Stomach smooth muscle (tissue), 2 donors: ENCODE results near the gene SNED1.

ENCODE experiments used
- H3K27ac ChIP-seq: one replicate; pipeline ENCODE4 v1.7.0; 2013; ENCODE audit warnings: mild to moderate bottlenecking, low read length, inconsistent platforms
- H3K27me3 ChIP-seq, 2 donors: one replicate each; pipeline ENCODE4 v1.7.0; 2013; ENCODE audit warnings: low read length in 2 of 2; ENCODE audit not compliant: insufficient read depth in 2 of 2, control insufficient read depth in 1 of 2
- H3K36me3 ChIP-seq, 2 donors: one replicate each; pipeline ENCODE4 v1.7.0; 2013; ENCODE audit warnings: low read length in 2 of 2; ENCODE audit not compliant: control insufficient read depth in 2 of 2, insufficient read depth in 2 of 2
- H3K4me1 ChIP-seq: one replicate; pipeline ENCODE4 v1.7.0; 2013; ENCODE audit warnings: low read length; ENCODE audit not compliant: control insufficient read depth, insufficient read depth
- H3K4me3 ChIP-seq, 2 donors: one replicate each; pipeline ENCODE4 v1.7.0; 2013; ENCODE audit warnings: low read length in 2 of 2
- H3K9ac ChIP-seq, 2 donors: one replicate each; pipeline ENCODE4 v1.7.0; 2013; ENCODE audit warnings: low read length in 2 of 2, mild to moderate bottlenecking in 1 of 2
- H3K9me3 ChIP-seq, 2 donors: one replicate each; pipeline ENCODE4 v1.7.0; 2013; ENCODE audit warnings: low read length in 2 of 2; ENCODE audit not compliant: control insufficient read depth in 2 of 2
- donor health status: healthy.
- donor health status: Pancreatic carcinoma.

SNED1 gene

DNA sequence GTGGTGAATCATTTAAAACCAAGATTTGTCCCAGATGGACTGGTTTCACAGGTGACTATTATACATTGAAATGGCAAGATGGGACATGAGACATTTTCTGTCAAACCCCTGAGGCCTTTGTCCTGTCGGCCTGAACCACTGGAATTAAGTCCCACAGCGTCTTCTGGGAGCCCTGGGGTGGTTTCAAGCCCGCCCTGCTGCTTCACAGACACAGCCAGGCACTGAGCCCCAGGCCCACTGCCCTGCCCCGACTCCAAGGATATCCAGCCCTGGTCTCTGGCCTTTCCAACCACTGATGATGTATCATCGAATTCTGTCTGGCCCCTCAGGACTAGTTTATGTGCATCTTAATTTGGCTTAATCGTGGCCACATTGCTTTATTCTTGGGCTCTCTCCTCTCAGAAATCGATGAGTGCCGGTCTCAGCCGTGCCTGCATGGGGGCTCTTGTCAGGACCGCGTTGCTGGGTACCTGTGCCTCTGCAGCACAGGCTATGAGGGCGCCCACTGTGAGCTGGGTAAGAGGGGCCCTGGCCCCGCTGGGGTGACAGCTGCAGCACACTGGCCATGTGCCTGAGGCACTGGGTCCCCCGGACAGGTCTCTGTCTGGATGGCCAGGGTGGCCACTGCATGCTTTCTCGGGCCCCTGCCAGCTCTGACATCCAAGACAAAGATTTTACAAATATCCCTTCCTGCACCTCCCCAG is 64.1 kb downstream of the SNED1 start:
- H3K36me3 ChIP-seq = no peaks in the 10 kb centered on the region
- no peak overlapping the region for H3K4me3 ChIP-seq
- H3K4me1 ChIP-seq = no peaks in the 10 kb centered on the region
- no peaks in the 10 kb centered on the region for H3K9me3 ChIP-seq
- H3K27me3 ChIP-seq = peaks cover 11 to 22% of the 10 kb centered on the region in 2 donors
- H3K27ac ChIP-seq = no peak overlapping the region
- H3K9ac ChIP-seq = no peak overlapping the region

DNA sequence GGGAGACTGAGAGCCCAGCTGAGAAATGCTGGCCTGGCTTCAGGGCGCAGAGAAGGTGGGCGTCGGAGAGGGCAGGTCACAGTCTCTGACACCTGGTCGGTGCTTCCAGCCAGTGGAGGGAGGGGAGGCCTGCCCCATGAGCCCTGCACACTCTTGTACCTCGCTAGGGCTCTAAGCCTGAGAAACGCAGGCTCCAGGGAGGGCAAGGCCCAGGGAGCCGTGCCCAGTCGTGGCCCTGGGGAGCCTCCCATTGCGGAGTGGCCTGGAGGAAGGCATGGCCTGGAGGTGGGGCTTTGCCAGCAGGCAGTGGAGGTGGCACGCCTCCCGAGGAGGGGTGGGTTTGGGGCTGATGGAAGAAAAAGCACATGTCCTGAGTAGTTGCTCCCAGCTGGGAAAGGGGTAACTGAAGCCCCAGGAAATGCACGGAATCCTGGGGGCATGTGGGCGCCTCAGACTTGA is 64.7 kb downstream of the SNED1 start:
- no peak overlapping the region for H3K27ac ChIP-seq
- no peaks in the 10 kb centered on the region for H3K9me3 ChIP-seq
- no peaks in the 10 kb centered on the region for H3K4me1 ChIP-seq
- H3K27me3 ChIP-seq = peaks cover 11 to 22% of the 10 kb centered on the region in 2 donors
- H3K4me3 ChIP-seq = no peak overlapping the region
- H3K9ac ChIP-seq = no peak overlapping the region
- H3K36me3 ChIP-seq = no peaks in the 10 kb centered on the region

DNA sequence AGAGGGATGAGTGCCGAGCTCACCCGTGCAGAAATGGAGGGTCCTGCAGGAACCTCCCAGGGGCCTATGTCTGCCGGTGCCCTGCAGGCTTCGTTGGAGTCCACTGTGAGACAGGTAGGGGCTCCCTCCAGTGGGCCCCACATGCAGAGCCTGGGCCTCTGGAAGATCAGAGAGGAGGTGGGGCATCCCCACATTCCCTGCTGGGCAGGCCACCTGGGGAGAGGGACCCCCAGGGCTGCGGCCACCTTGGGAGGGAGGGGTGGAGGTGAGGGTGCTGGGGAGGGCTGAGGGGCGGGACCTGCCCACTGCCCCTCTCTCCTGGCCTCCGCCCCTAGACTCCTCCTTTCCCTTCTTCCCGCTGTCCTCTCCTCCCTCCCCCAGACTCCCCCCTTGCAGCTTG is 65.2 kb downstream of the SNED1 start:
- peaks cover 11 to 22% of the 10 kb centered on the region in 2 donors for H3K27me3 ChIP-seq
- H3K9ac ChIP-seq = no peak overlapping the region
- no peak overlapping the region for H3K4me3 ChIP-seq
- H3K36me3 ChIP-seq = no peaks in the 10 kb centered on the region
- no peak overlapping the region for H3K27ac ChIP-seq
- no peaks in the 10 kb centered on the region for H3K9me3 ChIP-seq
- H3K4me1 ChIP-seq = no peaks in the 10 kb centered on the region

DNA sequence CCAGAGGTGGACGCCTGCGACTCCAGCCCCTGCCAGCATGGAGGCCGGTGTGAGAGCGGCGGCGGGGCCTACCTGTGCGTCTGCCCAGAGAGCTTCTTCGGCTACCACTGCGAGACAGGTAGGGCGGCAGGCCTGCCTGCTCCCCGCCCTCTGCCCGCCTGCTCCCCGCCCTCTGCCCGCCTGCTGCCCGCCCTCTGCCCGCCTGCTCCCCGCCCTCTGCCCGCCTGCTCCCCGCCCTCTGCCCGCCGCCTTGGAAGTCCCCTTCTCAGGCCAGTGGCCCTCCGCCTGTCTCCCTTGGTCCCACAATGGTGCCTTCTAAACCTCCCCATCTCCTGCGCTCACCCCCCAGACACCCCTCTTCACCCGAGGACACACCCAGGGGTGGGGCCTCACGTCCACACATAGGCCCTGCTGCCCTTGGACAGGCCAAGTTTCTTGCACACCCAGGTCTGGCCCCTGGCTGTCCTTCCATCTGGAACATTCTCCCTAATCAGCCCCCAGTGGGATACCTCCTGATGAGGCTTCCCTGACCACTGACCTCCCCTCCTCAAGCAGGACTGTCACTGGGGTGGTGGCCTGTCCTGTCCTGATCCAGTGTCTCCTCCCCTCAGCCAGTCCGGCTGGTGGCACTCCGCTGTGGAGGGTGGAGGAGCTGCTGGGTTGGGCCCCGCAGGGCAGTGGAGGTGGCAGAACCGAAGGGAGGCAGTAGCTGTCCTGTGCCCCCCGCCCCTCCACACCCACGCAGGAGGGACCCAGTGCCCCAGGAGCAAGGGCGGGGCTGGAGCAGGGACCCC is 65.8 kb downstream of the SNED1 start:
- Histone ChIP-seq H3K9ac (no peak overlapping the region), H3K4me3 (no peak overlapping the region), H3K4me1 (no peaks in the 10 kb centered on the region), H3K27ac (no peak overlapping the region), H3K27me3 (peaks cover 11 to 22% of the 10 kb centered on the region in 2 donors), H3K36me3 (no peaks in the 10 kb centered on the region), H3K9me3 (no peaks in the 10 kb centered on the region)

DNA sequence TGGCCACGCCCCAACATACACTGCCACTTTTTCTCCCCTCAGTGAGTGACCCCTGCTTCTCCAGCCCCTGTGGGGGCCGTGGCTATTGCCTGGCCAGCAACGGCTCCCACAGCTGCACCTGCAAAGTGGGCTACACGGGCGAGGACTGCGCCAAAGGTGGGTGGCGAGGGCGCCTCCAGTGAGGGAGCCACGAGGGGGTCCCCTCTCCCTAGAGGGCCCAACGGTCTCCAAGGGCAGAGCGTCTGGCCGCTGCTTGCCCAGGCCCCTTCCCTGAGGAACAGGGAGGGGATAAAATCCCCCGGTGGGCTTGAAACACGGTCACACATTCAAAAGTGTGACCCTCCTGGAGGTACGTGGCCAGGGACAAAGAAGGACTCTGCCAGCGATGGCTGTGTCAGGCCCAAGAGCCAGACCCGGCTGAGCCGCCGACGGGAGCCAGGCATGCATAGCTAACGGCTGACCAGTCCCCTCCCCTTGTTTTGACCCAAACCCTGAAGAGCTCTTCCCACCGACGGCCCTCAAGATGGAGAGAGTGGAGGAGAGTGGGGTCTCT is 66.5 kb downstream of the SNED1 start:
- Histone ChIP-seq H3K4me1 (no peaks in the 10 kb centered on the region), H3K27me3 (peaks cover 11 to 22% of the 10 kb centered on the region in 2 donors), H3K9me3 (no peaks in the 10 kb centered on the region), H3K27ac (no peak overlapping the region), H3K9ac (no peak overlapping the region), H3K36me3 (no peaks in the 10 kb centered on the region), H3K4me3 (no peak overlapping the region)

DNA sequence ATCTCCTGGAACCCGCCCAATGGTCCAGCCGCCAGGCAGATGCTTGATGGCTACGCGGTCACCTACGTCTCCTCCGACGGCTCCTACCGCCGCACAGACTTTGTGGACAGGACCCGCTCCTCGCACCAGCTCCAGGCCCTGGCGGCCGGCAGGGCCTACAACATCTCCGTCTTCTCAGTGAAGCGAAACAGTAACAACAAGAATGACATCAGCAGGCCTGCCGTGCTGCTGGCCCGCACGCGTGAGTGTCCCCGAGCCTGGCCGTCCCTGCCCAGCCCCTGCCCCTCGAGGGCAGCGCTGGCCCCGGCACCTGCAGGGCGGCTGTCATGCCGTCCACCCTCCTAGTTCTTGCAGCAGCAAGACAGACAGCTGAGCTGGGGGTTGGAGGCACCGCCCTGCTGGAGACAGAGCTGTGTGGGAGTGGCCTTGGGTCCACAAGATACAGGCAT is 67.0 kb downstream of the SNED1 start:
- Histone ChIP-seq H3K4me3 (no peak overlapping the region), H3K9me3 (no peaks in the 10 kb centered on the region), H3K27ac (no peak overlapping the region), H3K4me1 (no peaks in the 10 kb centered on the region), H3K36me3 (no peaks in the 10 kb centered on the region), H3K27me3 (peaks cover 11 to 22% of the 10 kb centered on the region in 2 donors), H3K9ac (no peak overlapping the region)

DNA sequence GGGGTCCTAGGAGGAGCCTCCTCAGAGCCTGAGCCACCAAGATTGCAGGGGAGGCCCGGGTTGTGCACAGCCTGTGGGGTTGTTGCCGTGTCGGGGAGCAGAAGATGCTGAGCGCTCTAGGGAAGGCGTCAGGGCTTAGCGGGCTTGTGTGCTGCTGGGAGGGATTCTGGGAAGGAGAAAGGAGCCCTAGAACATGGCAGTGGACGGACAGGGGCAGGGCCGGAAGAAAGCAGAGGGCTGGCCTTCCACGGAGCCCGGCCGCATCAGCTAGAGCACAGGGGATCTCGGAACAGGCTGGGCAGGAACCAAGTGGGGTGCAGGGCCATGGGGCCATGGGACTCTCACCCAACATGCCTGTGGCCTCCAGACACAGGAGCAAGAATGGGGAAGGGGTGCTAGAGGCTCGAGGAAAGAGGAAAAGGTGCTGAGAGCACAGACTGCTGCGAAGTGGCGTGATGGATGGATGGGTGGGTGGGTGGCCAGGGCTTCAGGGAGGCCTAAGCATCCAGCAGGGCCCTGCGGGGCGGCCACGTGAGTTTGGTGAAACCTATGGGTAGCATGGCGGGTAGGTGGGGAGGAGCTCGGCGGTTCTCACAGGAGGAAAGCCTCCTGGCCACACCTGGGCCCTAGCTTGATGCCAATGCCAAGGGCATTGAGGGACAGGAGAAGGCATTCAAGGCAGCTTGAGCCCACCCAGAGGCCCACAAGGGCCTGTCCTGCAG is 67.9 kb downstream of the SNED1 start:
- Histone ChIP-seq H3K4me1 (no peaks in the 10 kb centered on the region), H3K9me3 (no peaks in the 10 kb centered on the region), H3K27ac (no peak overlapping the region), H3K4me3 (no peak overlapping the region), H3K9ac (no peak overlapping the region), H3K36me3 (no peaks in the 10 kb centered on the region), H3K27me3 (peaks cover 11 to 23% of the 10 kb centered on the region in 2 donors)

DNA sequence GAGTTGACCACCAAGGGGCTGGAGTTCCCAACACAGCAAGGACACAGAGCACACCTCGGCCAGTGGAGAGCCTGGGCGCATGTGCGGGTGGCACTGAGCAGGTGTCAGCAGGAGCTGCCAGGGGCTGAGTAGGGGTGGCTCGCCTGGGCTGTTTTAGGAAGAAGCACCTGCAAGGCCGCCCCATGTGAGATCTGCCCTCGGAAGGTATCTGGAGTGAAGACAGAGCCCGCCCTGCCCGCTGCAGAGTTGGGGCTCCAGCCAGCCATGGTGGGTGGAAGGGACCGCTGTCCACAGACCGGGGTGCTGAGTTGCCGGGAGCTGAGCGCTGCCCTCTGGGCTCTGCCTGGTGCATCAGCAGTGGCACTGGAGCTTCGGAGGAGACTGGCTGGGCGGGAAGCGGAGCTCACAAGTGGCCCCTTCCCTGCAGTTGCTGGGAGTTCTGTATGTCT is 68.5 kb downstream of the SNED1 start:
- Histone ChIP-seq H3K9ac (no peak overlapping the region), H3K27me3 (peaks cover 11 to 24% of the 10 kb centered on the region in 2 donors), H3K9me3 (no peaks in the 10 kb centered on the region), H3K36me3 (no peaks in the 10 kb centered on the region), H3K4me3 (no peak overlapping the region), H3K4me1 (no peaks in the 10 kb centered on the region), H3K27ac (no peak overlapping the region)

DNA sequence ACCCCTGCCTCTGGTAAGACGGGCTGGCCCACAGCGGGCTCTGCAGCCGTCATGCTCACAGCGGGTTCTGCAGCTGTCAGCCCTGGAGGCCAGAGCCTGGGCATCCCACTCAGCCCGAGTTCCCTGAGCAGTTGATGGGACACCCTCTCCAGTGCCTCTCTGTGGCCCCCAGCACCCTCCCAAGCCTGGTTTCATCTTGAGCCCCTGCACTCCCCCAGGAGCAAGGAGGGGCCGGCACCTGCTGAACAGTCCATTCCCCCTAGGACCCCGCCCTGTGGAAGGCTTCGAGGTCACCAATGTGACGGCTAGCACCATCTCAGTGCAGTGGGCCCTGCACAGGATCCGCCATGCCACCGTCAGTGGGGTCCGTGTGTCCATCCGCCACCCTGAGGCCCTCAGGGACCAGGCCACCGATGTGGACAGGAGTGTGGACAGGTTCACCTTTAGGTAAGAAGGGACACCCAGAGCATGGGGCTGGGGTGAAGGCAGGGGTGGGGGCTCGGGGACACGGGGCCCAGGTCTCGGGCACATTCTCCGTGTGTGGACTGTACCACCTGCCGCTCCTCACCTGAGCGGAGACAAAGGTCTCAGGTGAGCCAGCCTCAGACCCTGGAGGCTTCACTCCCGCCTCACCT is 69.2 kb downstream of the SNED1 start:
- H3K27me3 ChIP-seq = peaks cover 11 to 22% of the 10 kb centered on the region in 2 donors
- H3K36me3 ChIP-seq = no peaks in the 10 kb centered on the region

More for the DNA sequence above, 69.2 kb downstream of the SNED1 start:
- no peaks in the 10 kb centered on the region for H3K4me1 ChIP-seq
- no peak overlapping the region for H3K27ac ChIP-seq
- H3K4me3 ChIP-seq = no peak overlapping the region
- no peak overlapping the region for H3K9ac ChIP-seq
- H3K9me3 ChIP-seq = no peaks in the 10 kb centered on the region
